Measurements from ENCODE around the gene PFKFB2.

- TF ChIP-seq CTCF (IDR thresholded peaks at IDR 0.05) (no peak), EZH2 (IDR thresholded peaks at IDR 0.05; ENCODE audit: borderline replicate concordance, insufficient read depth, low read depth, low read length, poor library complexity, severe bottlenecking) (no peak)
These were observed 9.9 kb downstream of the PFKFB2 start for GRCh38 chr1:207063014-207063413.

Measured in B cell (primary cell).